Activated CD4-positive, CD25-positive, alpha-beta regulatory T cell (primary cell): Measurements from ENCODE around the gene MAP4.
"Not testable (repeated sequence)": the region's sequence is repeated elsewhere in the genome, so short reads cannot be mapped to it uniquely, and the experiment has no call there.

ENCODE experiments used
- DNase-seq, 4 experiments: peaks; one replicate each; lab custom pipeline; 2025; lab: John Stamatoyannopoulos, UW

Gene MAP4, protein sequence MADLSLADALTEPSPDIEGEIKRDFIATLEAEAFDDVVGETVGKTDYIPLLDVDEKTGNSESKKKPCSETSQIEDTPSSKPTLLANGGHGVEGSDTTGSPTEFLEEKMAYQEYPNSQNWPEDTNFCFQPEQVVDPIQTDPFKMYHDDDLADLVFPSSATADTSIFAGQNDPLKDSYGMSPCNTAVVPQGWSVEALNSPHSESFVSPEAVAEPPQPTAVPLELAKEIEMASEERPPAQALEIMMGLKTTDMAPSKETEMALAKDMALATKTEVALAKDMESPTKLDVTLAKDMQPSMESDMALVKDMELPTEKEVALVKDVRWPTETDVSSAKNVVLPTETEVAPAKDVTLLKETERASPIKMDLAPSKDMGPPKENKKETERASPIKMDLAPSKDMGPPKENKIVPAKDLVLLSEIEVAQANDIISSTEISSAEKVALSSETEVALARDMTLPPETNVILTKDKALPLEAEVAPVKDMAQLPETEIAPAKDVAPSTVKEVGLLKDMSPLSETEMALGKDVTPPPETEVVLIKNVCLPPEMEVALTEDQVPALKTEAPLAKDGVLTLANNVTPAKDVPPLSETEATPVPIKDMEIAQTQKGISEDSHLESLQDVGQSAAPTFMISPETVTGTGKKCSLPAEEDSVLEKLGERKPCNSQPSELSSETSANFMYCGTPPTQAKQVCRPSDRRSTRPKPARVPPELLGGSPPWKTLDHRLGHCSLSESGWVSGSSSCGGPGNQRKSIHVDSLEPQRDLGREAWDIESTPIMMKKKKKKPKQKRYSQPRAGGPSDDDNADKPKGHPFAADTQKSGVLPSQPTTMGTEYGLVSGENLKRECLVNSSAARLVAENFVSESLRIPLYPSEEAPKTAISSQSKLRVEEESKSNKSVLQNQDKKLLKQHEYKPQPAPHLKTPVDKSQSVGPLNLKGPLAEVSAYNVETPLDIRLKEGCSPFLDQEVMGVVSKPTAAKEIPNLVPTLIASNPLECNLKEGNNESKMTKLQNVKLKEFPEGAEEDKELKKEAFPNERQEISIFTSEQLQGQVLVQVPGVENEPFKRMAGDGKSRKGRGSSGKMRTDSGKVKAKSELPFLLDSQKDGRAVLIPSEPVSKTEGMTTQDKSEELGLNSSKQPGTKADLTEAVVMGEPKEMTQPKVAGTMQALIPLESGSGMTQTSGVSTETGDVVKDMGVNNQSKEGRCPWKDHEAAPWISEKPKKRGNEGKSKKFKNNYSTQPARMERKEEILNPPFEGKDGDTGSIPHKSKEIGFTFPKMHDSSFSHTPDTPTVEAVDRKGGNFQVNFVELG (N-terminal part only)

DNA sequence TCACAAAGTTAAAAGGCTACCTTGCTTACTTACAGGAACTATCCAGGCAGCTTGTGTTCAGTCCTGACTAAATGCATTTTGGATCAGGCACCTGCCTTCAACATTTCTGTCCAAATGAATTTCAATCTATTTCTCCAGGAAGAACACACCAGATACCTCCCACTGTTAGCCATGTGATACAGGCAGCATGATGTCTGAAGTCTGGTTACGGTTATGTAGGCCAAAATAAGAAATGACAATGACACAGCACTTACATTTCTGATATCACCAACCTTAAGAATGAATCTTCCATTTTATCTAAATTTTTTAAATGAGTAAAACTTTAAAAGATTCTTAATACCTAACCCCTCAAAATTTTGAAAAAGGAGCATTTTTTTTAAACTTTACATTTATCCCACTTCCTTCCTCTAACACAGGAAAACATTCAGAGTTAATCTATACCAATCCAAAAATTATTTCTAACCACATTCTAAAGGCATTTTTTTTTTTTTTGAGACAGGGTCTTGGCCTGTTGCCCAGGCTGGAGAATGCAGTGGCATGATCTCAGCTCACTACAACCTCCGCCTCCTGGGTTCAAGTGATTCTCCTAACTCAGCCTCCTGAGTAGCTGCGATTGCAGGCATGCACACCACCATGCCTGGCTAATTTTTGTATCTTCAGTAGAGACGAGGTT lies at the start of gene MAP4:
Gene MAP4, minus strand, starts transcription at position 116 of the 673 bp plus-strand sequence. CDS start 17,556 bp downstream, outside the sequence.
- DNase-seq, result no peak

DNA sequence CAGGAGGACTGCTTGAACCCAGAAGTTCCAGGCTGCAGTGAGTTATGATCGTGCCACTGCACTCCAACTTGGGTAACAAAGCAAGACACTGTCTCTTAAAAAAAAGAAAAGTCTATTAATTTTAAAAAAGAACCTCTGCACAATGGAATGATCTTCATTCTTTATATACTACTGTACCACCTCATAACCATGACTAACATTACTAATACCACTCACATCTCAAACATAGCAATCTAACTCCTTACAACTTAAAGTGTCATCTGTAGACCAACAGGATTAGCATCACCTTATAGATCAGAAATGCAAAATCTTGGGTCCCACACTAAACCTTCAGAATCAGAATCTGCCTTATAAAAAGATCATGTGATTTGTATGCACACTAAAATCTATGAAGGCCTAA lies 48.8 kb upstream of the MAP4 start:
- DNase-seq, result no peak

DNA sequence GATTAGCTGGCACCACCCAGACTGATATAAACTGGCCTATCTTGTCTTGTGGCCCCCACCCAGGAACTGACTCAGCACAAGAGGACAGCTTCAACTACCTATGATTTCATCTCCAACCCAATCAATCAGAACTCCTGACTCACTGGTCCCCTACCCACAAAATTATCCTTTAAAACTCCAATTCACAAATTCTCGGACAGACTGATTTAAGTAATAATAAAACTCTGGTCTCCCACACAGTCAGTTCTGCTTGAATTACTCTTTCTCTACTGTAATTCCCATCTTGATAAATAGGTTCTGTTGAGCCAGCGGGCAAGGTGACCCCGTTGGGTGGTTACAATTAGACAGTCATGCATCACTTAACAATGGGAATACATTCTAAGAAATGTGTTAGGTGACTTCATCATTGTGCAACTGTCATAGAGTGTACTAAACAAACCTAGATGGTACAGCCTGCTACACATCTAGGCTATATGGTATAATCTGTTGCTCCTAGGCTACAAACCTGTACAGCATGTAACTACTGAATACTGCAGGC lies 48.1 kb upstream of the MAP4 start:
- no peak for DNase-seq

DNA sequence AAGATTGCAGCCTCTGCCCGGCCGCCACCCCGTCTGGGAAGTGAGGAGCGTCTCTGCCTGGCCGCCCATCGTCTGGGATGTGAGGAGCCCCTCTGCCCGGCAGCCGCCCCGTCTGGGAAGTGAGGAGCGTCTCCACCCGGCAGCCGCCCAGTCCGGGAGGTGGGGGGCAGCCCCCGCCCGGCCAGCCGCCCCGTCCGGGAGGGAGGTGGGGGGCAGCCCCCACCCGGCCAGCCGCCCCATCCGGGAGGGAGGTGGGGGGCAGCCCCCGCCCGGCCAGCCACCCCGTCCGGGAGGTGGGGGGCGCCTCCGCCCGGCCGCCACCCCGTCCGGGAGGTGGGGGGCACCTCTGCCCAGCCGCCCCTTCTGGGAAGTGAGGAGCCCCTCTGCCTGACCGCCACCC lies 45.4 kb upstream of the MAP4 start:
- DNase-seq, result not testable (repeated sequence)

DNA sequence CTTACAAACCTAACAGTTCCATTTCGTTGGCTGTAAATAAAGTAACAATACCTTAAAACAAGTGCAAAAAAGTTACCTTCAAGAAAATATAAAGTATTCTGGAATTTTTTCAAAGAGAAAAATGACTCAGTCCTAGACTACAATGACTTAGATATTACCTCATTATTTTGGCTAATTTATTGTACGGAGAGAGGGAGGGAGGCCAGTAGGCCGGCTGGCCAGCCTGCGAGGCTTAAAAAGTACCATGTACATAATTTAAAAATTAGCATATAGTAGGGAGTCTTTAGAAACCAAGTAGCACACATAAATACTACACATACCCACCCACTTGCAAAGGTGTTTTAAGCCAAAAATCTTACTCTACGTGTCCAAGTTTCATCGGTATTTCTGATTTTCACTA lies 41.9 kb upstream of the MAP4 start:
- no peak for DNase-seq

DNA sequence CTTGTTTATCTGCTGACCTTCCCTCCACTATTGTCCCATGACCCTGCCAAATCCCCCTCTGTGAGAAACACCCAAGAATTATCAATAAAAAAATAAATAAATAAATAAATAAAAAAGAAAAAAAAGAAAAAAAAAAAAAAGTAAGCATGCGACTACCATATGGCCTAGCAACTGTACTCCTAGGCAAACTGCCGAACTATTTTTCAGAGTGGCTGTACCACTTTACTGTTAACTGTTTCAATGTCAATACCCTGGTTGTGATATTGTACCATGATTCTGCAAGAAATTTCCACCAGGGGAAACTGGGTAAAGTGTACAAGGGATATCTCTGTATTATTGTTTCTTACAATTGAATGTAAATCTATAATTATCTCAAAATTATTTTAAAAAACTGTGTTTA lies 41.3 kb upstream of the MAP4 start:
- no peak for DNase-seq

DNA sequence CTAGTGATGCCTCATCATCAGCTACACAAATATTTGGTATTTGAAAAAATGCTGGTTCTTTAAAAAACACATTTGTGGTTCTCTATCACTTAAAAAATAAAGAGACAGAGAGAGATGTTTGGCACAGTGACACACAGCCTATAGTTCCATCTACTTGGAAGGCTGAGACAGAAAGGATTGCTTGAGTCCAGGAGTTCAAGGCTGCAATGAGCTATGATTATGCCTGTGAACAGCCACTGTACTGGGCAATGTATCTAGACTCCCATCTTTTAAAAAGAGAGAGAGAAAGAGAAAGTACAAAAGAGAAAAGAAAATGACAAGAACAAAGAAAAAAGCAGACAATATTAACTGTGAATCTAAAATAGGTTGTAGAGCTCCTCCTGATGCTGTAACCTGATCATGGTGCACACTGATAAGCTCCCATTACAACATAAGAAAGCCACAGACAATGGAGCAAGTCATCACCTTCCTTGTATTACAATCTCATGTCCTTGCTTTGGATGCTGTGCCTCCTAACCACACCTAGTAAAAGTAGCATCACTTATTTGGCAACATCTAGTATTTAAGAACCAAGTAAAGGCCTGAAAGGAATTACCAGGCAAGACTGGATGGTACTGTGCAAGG lies 31.7 kb upstream of the MAP4 start:
- DNase-seq, result no peak

DNA sequence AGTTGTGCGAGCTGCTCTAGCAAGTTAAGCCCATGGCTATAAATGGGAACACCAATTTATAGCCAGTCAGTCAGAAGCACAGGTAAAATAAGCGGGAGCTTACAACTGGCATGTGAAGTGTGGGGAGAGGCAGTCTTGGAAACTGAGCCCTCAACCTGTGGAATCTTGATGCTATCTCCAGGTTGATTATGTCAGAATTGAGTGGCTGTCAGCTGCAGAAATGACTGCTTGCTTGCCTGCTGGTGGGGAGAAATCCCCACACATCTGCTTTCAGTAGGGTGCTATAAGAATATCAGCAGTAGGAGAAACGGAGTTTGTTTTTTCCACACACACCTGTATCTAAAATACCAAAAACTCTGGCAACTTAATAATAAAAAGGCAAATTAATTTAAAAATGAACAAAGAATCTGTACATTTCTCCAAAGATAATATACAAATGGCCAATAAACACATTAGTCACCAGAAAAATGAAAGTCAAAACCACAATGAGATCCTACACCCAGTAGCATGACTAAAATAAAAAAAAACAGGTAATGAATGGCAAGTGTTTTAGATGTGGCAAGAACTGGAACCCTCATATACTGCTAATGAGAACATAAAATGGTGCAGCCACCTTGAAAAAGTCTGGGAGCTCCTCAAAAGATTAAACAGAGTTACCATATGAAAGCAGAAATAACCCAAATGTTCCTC lies 26.0 kb upstream of the MAP4 start:
- DNase-seq, result no peak

DNA sequence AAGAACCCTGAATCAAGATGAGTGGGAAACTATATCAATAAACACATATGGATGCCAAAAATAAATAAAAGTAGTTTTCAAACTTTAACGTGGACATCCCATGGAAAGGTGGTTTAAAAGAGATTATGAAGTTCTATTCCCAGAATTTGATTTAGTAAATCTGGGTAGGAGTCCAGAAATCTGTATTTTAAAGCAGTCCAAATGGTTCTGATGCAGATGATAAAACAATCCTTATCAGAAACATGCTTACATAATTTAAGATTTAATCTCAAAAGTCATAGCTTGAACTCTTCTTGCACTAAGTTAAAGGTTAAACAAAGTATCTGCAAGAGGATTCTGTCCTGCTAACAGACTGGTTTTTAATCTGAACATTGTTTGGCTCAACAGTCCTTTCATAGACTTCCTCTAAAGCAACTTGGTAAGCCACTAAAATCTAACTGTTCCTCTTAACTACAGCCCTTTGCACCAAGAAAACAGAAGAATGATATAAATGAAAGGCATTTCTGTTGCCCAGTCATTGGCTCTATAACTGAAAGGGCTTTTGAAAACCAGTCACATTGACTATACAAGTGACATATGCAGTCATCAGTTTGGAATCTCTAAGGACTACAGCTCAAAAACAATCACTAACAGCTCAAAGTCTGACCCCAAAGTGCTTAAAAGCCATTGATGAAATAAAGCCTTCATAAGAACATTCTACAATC lies 23.4 kb upstream of the MAP4 start:
- DNase-seq, result no peak

DNA sequence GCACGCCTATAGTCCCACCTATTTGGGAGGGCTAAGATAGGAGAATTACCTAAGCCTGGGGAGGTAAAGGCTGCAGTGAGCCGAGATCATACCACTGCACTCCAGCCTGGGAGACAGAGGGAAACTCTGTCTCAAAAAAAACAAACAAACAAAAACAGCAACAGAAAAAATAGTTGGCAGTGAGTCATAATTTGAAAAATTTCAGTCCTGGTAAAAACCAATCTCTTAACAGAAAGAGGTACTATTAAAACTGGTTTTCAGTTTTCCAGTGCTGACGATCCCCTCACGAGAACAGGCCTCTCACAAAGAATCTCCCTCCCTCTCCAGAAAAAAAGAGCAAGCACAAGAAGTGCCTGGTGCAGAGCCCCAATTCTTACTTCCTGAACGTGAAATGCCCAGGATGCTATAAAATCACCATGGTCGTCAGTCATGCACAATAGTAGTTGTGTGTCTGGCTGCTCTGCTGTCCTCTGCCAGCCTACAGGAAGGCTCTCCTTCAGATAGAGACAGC lies 22.8 kb upstream of the MAP4 start:
- no peak for DNase-seq

DNA sequence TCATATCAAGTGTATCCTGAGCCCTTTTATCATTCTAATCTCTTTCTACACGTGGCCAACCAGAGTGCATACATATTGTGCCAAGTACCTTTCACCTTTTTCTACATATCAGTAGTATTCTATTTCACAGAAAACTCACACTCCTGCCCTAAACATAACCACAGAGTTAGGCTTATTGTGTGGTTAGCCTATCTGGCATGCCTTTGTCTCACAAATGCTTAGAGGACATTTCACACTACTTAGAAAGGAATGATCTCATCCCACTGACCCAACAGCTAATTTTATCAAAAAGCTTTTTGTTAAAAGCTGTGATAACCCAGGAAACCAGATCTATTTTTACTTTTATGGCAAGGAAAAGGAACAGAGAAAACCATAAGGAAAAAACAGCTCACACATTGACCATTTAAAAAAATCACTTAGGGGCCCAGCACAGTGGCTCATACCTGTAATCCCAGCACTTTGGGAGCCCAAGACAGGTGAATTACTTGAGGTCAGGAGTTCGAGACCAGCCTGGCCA lies 17.8 kb upstream of the MAP4 start:
- no peak for DNase-seq

DNA sequence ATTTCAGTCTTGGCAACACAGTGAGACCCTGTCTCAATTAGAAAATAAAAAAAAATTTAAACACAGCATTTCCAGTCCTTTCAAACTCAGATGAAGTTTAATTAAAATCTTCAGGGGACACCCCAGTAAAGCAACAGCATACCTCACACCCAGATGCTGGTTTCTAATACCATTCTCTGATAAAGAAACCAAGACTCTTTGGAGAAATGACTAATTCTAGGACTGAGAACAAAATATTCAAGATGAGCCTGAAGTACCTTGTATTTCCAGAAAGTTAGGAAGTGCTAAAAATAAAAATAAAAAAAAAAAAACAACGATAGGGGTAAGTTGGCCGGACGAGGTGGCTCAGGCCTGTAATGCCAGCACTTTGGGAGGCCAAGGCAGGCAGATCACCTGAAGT lies 14.0 kb upstream of the MAP4 start:
- no peak for DNase-seq

DNA sequence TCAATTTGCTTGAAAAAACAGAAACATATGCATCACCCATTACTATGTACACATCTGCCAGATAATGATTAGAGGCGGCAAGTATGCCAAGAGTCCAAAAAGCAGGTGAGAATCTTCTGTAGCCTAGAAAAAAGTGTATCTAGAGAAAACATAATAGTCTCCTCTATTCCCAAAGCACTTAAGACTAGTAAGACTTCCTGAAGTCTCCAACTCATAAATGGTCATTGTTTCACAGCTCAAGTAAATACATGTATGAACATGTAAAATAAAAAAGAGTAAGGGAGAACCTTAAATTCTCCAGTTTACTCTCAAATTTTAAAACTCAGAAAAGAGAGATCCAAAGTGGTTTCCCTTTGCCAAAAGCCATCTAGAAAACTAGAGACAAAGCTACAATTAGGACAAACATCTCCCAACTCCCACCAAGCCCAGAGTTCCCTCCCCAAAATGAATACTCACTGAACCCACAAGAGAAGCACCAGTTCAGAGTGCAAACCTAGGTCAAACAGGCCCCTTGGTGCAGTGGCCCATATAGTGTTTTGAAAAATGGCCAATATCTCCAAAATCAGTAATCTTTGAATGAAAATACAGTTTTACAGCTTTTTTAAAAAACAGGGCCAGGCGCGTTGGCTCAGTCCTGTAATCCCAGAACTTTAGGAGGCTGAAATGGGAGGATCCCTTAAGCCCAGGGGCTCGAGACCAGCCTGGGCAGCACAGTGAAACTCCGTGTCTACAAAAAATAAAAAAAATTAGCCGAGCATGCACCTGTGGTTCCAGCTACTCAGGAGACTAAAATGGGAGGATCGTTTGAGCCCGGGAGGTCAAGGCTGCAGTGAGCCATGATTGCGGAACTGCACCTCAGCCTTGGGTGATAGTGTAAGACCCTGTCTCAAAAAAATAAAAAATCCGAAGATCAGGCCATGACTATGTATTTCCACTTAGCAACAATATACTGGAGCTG lies 11.0 kb upstream of the MAP4 start:
- DNase-seq, result no peak

DNA sequence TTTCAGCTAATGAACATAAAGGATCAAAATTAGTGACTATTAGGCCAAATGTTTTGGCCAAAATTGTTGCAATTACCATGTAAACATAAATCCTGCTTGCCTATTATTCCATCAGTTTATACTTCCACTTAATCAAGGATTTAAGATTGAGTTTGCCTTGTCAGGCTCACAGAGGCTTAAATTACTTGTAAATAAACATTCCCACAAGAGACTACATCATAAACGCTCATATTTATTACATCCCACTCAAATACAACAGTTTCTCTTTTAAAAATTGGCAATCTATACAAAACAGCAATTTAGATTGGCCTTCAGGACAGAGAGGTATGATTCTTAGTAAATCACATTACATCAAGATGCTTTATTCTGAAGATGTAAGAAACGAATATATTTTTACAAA lies 9.9 kb upstream of the MAP4 start:
- DNase-seq, result no peak

DNA sequence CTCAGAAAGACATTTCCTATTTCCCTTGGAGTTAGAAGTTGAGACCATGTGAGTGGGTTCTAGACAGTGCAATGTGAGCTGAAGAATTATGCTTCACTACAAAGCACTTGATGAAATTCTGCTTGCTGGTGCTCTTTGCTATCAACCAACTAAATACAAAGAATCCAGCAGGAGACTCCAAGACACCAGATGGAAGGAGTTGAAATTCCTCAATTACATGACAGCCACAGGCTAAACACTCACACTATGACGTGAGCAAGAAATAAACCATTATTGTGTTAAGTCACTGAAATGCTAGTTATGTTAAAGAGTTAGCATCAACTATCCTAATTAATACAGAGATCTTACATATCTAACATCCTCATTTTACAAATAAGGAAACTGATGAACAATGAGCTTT lies 8.2 kb upstream of the MAP4 start:
- DNase-seq, result no peak

DNA sequence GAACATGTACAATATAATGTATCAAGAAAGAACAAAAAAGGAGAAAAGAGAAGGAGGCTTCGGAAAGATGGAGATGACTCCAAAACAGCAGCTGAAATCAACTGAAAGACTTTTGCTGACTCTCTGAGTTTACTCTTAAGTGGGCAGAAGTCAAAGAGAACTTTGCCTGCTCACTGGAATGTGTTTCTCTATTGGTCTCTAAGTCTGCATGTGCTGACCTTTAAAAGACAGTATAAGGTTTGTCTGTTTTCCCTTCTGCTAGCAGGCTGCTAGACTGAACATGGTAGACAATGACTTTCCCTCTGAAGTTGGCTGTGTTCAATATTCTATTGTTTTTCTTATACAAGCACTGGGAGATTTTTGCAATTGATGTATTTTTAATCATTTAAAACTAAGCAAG lies 7.2 kb upstream of the MAP4 start:
- DNase-seq, result no peak

DNA sequence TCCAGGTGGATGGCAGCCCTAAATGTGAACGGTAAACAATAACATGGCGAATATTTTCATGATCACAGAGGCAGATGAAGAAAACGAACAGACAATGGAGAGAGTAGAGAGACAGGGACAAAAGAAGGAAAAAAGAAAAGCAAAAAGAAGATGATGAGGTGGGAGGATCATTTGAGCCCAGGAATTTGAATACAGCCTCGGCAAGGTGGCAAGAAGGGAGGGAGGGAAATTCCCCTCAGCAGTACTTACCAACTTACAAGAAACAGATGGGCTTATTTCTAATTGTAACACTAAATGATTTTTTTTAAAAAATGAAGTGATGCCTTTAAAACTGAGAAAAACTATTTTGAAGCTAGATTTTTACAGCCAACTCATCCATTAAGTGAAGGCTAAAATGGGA lies 6.0 kb upstream of the MAP4 start:
- DNase-seq, result no peak

DNA sequence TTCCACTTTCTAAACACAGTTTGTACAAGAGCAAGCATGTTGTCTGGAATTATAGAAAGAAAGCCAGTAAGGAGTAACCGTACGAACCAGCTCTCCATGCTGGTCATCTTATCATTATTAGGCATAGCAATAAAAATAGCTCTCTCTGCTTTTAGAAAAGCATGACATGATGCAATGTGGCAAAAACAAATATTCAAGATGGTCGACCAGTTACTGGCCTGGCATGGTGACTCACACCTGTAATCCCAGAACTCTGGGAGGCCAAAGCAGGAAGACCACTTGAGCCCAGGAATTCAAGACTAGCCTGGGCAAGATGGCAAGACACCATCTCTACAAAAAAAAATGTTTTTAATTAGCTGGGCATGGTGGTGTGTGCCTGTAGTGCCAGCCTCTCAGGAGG lies 2.6 kb upstream of the MAP4 start:
- DNase-seq, result no peak
